ENCODE measurements around the gene HCFC1. TPM values are rescaled to one million over a fixed set of nuclear protein-coding genes. Genes with fewer than 3 reads are reported as not detected.

The HCFC1 gene
- polyA plus RNA-seq, 3 donors, result 1.9 to 21.8 (median 3.8) TPM

GRCh38 chrX:153993978-153994377, 22.4 kb upstream of the HCFC1 start:
- Histone ChIP-seq H3K27me3 (ENCODE audit: control insufficient read depth in 2 of 2, insufficient read depth in 2 of 2, low read length in 2 of 2) (peaks cover 0 to 13% of the 10 kb centered on the region in 2 donors), H3K4me1 (ENCODE audit: control insufficient read depth in 1 of 2, insufficient read depth in 2 of 2, low read length in 2 of 2) (peaks cover 12 to 13% of the 10 kb centered on the region in 2 donors), H2AFZ (ENCODE audit: insufficient read depth, low read depth, low read length, poor library complexity, severe bottlenecking) (no peak overlapping the region), H3K9ac (ENCODE audit: insufficient read depth, low read length, poor library complexity, severe bottlenecking) (no peak overlapping the region), H3K4me2 (replicated peaks; ENCODE audit: extremely low read depth, low read length, poor library complexity, severe bottlenecking) (no peak overlapping the region), H3K36me3 (replicated peaks in 1 of 2; ENCODE audit: control insufficient read depth in 1 of 2, insufficient read depth in 2 of 2, low read length in 2 of 2) (no peaks in the 10 kb centered on the region), H3K9me3 (replicated peaks in 1 of 2; ENCODE audit: control insufficient read depth in 1 of 2, insufficient read depth in 1 of 2, low read length in 2 of 2) (peaks cover 0 to 6% of the 10 kb centered on the region in 2 donors), H3K79me2 (ENCODE audit: insufficient read depth, low read length) (no peaks in the 10 kb centered on the region), H4K20me1 (ENCODE audit: insufficient read depth, low read length) (no peaks in the 10 kb centered on the region), H3K4me3 (replicated peaks in 1 of 3; ENCODE audit: low read depth in 2 of 3, low read length in 3 of 3) (no peak overlapping the region), H3K27ac (ENCODE audit: low read depth in 1 of 2, low read length in 2 of 2) (no peak overlapping the region)
- intact Hi-C loops (cut with micrococcal nuclease), result no loop called here
- no peak overlapping the region for H3K4me3 Mint-ChIP-seq
- DNase-seq, result no peak
- 100% methylated on average over 1 of the region's 10 CpGs for WGBS (ENCODE audit: insufficient coverage)
- H3K27ac Mint-ChIP-seq, result no peak overlapping the region
- H3K27me3 Mint-ChIP-seq (ENCODE audit: low read depth in 3 of 3), result peaks cover 0 to 65% (median 0%) of the 10 kb centered on the region in 3 donors
- peaks cover 8% of the 10 kb centered on the region for H3K4me1 Mint-ChIP-seq
- H3K9me3 Mint-ChIP-seq, result peaks cover 0 to 14% (median 4%) of the 10 kb centered on the region in 7 donors
- TF ChIP-seq, protein P1, sequence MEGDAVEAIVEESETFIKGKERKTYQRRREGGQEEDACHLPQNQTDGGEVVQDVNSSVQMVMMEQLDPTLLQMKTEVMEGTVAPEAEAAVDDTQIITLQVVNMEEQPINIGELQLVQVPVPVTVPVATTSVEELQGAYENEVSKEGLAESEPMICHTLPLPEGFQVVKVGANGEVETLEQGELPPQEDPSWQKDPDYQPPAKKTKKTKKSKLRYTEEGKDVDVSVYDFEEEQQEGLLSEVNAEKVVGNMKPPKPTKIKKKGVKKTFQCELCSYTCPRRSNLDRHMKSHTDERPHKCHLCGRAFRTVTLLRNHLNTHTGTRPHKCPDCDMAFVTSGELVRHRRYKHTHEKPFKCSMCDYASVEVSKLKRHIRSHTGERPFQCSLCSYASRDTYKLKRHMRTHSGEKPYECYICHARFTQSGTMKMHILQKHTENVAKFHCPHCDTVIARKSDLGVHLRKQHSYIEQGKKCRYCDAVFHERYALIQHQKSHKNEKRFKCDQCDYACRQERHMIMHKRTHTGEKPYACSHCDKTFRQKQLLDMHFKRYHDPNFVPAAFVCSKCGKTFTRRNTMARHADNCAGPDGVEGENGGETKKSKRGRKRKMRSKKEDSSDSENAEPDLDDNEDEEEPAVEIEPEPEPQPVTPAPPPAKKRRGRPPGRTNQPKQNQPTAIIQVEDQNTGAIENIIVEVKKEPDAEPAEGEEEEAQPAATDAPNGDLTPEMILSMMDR (IDR thresholded peaks at IDR 0.05), result no peak
- H3K36me3 Mint-ChIP-seq, result no peaks in the 10 kb centered on the region

- H3K9me3 Mint-ChIP-seq, result peaks cover 0 to 14% (median 4%) of the 10 kb centered on the region in 7 donors
- peaks cover 0 to 6% of the 10 kb centered on the region in 2 donors for H3K9me3 ChIP-seq (replicated peaks in 1 of 2; ENCODE audit: control insufficient read depth in 1 of 2, insufficient read depth in 1 of 2, low read length in 2 of 2)
- no peak overlapping the region for H3K4me2 ChIP-seq (replicated peaks; ENCODE audit: extremely low read depth, low read length, poor library complexity, severe bottlenecking)
- H2AFZ ChIP-seq (ENCODE audit: insufficient read depth, low read depth, low read length, poor library complexity, severe bottlenecking), result no peak overlapping the region
- no peak overlapping the region for H3K4me3 ChIP-seq (replicated peaks in 1 of 3; ENCODE audit: low read depth in 2 of 3, low read length in 3 of 3)
- intact Hi-C loops (cut with micrococcal nuclease), result no loop called here
- TF ChIP-seq, protein P1 (IDR thresholded peaks at IDR 0.05), result no peak
- H3K36me3 Mint-ChIP-seq, result no peaks in the 10 kb centered on the region
- H3K27ac Mint-ChIP-seq, result no peak overlapping the region
- H3K9ac ChIP-seq (ENCODE audit: insufficient read depth, low read length, poor library complexity, severe bottlenecking), result no peak overlapping the region
- DNase-seq, result no peak
- no peak overlapping the region for H3K4me3 Mint-ChIP-seq
- H3K79me2 ChIP-seq (ENCODE audit: insufficient read depth, low read length), result no peaks in the 10 kb centered on the region
- no CpG with 5 or more reads among the region's 12 CpGs for WGBS (ENCODE audit: insufficient coverage)
- peaks cover 0 to 13% of the 10 kb centered on the region in 2 donors for H3K27me3 ChIP-seq (ENCODE audit: control insufficient read depth in 2 of 2, insufficient read depth in 2 of 2, low read length in 2 of 2)
- peaks cover 12 to 13% of the 10 kb centered on the region in 2 donors for H3K4me1 ChIP-seq (ENCODE audit: control insufficient read depth in 1 of 2, insufficient read depth in 2 of 2, low read length in 2 of 2)
- H4K20me1 ChIP-seq (ENCODE audit: insufficient read depth, low read length), result no peaks in the 10 kb centered on the region
- H3K4me1 Mint-ChIP-seq, result peaks cover 8% of the 10 kb centered on the region
- peaks cover 0 to 61% (median 0%) of the 10 kb centered on the region in 3 donors for H3K27me3 Mint-ChIP-seq (ENCODE audit: low read depth in 3 of 3)
- no peak overlapping the region for H3K27ac ChIP-seq (ENCODE audit: low read depth in 1 of 2, low read length in 2 of 2)
- H3K36me3 ChIP-seq (replicated peaks in 1 of 2; ENCODE audit: control insufficient read depth in 1 of 2, insufficient read depth in 2 of 2, low read length in 2 of 2), result no peaks in the 10 kb centered on the region
Measured at GRCh38 chrX:153993079-153993478, 21.5 kb upstream of the HCFC1 start.

Measured in CD14-positive monocyte (primary cell).